HCEC 1CT (cell line): ENCODE data around the gene TMEM255B.

ENCODE experiments used
- DNase-seq: peaks from one replicate; pipeline ENCODE4 v3.0.0-alpha.2; 2017

TMEM255B gene

GRCh38 chr13:113852536-113853517 lies 93.8 kb downstream of the TMEM255B start:
- no peak for DNase-seq

- no peak for DNase-seq
These were observed 94.7 kb downstream of the TMEM255B start for GRCh38 chr13:113853518-113854237.

DNA sequence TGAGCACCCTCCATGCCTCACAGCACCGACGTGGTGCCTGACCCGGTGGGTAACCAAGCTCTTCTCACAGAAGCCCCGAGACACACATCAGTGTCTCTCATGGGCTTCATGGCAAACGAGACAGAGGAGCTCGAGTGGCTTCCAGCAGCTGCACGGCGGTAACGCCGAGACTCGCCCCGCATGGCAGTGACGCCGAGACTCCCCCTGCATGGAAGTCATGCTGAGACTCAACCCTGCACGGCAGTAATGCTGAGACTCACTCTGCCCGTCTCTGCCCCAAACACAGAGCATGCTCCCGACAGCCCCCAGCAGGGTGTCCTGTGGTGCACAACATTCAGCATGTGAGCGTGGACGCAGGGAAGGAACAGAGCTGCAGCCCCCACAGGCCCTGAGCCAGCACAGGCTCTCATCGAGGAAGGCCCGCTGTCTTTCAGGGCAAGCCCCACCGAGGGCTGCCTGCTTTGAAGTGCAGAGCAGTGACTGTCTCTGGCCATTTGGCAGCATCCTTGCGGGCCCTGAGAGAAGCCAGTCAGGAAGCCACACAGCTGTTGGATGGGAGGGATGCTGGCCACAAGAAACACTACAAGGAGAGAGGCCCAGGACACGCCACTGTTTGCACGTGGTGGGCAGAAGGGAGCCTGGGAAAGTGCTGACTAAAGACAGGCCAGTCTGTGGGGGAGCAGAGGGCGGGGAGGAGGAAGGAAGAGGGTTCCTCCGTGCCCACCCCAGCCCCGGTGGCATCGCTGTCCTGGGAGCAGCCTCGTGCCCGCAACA lies 95.4 kb downstream of the TMEM255B start:
- DNase-seq, result peak; percentile 84

DNA sequence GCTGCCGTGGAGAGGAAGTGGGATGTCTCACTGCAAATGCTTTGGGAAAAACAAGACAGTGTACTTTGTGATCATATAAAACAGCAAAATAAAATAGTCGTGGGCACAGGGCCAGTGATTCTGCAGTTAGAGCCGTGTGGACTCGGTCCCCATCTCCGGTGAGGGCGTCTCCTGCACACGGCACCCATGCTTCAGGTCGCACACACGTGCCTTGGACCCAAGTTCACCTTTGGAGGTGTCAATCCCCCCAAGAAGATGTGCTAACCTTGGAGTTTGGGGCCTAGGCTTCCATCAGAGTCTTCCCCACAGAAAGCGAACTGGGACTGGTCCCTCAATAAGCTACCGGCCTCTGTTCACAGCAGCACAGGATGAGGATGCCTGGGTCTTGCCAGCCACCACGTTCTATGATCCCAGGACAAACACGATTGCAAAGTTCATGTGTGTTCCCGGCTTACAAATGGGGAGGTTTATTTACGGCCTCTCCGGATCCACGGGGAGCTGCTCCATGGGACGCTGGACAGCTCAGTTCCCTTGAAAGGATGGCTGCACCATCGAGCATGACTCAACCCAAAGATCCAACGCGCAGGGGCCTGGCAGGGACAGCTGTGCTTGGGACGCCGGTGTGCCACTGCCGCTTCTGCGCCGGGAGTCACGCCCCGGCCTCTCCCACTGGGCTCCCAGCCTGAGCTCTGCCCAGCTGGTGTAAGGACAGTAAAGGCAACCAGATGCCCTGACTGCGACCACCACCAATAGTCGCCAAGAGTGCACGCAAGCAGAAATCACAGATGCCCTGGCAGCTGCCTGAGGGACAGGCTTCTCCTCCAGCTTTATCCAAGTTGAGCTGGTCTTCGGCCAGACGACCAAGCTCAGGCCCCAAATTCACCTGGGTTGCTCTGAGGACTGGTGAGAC lies 96.2 kb downstream of the TMEM255B start:
- no peak for DNase-seq

DNA sequence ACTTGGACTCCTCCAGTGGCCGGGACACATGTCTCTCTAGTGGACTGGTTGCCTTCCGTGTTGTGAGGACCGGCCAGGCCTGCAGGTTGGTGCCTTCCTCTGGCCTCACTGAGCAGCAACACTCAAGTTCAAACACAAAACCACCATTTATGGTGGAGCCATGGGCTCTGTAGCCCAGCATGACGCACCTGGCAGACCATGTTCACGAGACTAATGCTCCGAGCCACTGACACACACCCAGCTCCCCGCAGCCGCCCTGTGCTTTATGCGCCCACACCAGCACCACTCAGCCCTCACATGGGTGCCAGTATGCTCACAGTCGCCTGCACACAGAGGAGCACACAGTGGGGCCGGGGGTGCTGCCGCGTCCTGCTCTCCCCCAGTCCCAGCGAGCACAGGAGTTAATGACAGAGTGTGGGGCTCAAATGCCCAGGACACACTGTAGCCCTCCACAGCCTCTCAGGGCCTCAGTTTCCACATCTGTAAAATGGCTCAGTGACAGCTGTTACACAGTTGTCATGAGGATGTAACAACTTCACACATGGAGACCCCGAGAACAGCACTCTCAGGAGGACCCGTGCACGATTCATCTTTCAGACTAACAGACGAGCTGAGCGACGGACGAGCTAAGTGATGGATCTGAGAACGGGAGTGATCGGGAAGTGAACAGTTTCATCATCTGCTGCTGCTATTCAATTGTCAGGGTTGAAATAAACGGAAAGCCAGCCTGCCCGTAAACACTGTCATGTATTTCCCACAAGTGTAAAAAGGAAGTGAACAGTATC lies 97.1 kb downstream of the TMEM255B start:
- DNase-seq, result no peak

- DNase-seq, result peak; percentile 71
These were observed 97.7 kb downstream of the TMEM255B start for GRCh38 chr13:113856716-113857065.

DNA sequence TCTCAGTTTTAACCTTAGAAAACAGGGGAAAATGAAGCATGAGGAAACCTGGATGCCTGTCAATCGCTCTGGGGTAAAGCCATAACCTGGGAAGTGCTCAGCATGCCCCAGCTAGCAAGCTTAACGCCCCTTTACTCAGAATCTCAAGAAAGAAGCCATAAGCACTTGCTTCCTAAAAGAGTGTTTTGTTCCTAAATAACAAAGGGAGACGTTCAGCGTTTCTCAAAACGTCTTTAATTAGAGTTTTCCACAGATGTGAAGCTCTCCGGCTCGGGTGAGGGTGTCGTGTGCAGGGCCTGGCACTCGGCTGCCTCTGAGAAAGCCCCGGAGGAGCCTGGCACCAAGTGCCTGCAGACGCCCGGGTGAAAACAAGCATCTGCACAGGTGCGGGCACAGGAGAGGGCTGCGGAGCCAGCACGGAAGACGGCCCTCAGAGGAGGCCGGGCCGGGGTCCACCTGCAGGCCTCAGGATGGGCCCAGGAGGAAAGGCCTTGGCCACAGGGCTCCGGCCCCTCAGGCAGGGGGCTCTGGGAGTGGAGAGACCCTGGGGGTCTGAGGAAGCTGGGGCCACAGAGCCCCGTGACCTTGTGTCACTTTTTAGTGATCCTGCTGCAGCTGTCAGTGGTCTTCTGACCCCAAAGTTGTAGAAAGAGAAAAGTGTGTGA lies 98.6 kb downstream of the TMEM255B start:
- DNase-seq, result no peak

- DNase-seq, result no peak
These were observed 100.5 kb downstream of the TMEM255B start for GRCh38 chr13:113859311-113860050.

GRCh38 chr13:113860051-113860664 lies 101.1 kb downstream of the TMEM255B start:
- no peak for DNase-seq

GRCh38 chr13:113860665-113861432 lies 101.8 kb downstream of the TMEM255B start:
- no peak for DNase-seq

DNA sequence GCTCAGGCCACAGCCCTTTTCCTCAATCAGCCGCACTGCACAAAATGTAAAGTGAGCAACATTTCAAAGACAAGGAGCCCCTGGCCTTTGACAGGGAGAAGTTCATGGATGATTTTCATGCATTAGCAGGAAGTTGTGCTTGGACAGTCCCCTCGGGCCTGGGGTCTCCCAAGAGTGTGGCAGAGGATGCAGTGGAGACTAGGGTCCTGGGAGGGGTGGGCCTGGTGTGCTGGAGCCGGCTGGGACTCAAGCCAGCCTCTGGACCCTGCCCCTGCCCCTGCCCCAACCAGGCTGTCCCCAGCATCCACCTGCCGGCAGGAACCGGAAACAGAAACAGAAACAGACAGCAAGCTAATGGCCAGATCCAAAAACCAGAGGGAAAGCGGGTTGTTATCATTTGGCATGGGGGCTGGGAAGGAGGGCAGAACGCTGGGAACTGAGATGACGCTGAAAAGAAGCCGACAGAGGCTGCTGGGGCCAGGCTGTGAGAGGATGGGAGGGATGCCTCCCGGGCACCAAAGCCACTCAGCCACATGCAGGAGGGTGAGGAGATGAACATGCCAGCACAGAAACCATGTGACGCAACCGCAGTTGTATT lies 102.5 kb downstream of the TMEM255B start:
- DNase-seq, result no peak

- DNase-seq, result peak; percentile 25
These were observed 103.3 kb downstream of the TMEM255B start for GRCh38 chr13:113862191-113862930.

DNA sequence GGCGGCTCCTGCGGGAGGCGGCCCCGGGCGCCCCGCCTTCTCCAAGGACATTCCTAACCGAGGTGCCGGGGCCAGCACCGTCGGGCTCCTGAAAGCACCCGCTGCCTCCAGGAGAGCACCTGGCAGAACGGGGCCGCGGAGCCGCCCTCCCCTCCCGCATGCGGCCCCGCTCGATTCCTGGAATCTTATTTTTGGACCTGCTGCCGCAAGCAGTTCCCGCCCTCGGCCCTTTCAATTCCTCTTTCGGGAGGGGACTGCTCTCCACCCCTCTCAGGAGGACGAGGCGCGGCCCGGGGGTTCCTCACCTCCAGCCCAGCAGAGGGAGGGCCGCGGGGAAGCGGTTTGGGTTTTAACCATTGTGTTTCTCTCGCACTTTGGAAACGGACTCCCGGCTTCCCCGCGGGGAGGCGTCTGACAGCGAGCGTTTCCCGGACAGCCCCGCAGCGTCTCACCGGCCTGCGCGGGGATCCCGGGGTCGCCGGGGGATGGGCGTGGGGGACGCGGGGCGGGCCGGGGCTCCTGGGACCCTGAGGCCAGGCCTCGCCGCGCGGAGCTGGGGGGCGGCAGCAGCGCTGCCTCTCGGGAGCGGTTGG lies 104.0 kb downstream of the TMEM255B start:
- peak; percentile 41 for DNase-seq

DNA sequence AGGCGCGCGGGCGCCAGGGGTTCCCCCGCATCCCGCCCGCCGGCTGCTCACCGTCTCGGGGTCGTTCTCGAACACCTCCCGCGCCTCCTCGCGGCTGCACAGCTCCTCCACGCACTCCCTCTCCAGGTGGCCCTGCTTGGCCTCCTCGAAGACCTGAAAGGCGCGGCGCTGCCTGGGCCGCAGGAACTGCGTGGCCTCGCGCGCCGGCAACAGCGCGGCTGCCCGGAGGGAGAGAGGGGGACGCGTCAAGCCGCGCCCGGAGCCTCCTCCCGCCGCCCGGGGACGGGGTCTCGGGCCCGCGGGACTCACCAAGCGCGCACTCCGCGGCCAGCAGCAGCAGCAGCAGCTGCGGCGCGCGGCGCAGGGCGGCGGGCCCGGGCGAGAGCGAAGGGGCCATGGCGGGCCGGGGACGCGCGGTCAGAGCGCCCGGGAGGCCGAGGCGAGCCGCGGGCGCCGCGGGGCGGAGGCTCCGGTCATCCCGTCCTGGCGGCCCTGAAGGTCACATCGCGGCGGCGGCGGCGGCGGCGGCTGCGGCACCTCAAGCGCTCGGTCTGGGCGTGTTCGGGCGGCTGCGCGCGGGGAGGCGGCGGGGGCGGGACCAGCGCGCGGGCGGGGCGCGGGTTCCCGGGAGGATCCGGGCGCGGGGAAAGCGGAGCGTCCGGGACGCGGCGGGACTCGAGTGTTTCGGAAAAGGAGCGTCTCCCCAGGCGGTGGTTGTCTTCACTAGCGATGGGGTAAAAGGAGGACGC lies 104.7 kb downstream of the TMEM255B start, which contains the start of gene GAS6:
Gene GAS6, minus strand, starts transcription at position 553 of the 749 bp plus-strand sequence. Its CDS starts 156 bp downstream, at position 397.
- peak; percentile 55 for DNase-seq

DNA sequence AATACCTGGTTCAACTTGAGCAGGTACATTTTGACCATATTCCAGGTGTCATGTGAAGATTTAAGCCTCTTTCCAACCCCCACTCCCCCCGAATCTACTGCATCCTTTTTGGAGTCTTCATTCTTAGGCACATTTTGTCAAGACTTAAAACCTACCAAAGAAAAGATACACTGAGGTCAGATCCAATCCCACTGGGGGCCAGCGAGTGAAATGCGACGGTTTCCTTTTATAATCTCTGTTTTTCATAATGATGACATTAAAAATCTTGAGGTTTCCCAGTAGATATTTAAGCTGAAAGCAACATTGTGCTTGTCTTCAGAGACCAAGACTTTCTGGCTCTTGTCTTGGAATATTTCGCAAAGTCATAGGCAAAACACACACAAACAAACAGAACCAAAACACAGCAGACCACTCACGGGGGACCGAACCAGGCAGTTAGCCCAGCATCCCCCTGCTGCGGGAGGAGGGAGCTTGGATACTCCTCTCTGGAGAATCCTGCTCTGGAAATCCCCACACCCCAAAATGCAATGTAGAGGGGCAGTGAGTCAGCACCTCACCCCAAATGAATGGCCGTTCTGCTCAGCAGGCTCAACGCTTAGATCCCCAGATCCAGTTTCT lies 105.4 kb downstream of the TMEM255B start:
- peak; percentile 72 for DNase-seq

GRCh38 chr13:113865427-113865826 lies 106.4 kb downstream of the TMEM255B start:
- DNase-seq, result no peak
